ENCODE data around the gene NKTR. TPM values are rescaled to one million over a fixed set of nuclear protein-coding genes. Genes with fewer than 3 reads are reported as not detected.

Gene NKTR
- total and polyA plus RNA-seq, 2 experiments from 2014 or later, result 81.3 to 117 TPM

GRCh38 chr3:42640771-42641370 is 40.4 kb downstream of the NKTR start:
- Mint-ChIP-seq H3K27ac (no peak overlapping the region; the same call in 1 of the 2 replicates), H3K27me3 (ENCODE audit: insufficient read depth, low read depth, poor library complexity) (no peaks in the 10 kb centered on the region), H3K4me1 (no peaks in the 10 kb centered on the region), H3K36me3 (ENCODE audit: low read depth) (peaks cover 50% of the 10 kb centered on the region), H3K4me3 (no peak overlapping the region), H3K9me3 (no peaks in the 10 kb centered on the region; the same call in 2 of the 3 replicates)
- Histone ChIP-seq H3K4me3 (no peak overlapping the region), H3K27ac (ENCODE audit: low read depth) (no peak overlapping the region), H3K36me3 (ENCODE audit: insufficient read depth) (peaks cover 84% of the 10 kb centered on the region), H3K4me1 (ENCODE audit: insufficient read depth) (no peaks in the 10 kb centered on the region), H2AFZ (no peak overlapping the region), H3K79me2 (replicated peaks; ENCODE audit: insufficient read depth) (peaks cover 11% of the 10 kb centered on the region; the same call in 1 of the 2 replicates), H4K20me1 (replicated peaks; ENCODE audit: insufficient read depth) (peaks cover 12% of the 10 kb centered on the region; the same call in 1 of the 2 replicates), H3F3A (replicated peaks; ENCODE audit: low read depth) (peaks cover 4% of the 10 kb centered on the region; the same call in 1 of the 2 replicates), H3K27me3 (ENCODE audit: insufficient read depth) (no peaks in the 10 kb centered on the region), H3K9me2 (ENCODE audit: insufficient read depth) (no peaks in the 10 kb centered on the region), H3K4me2 (no peak overlapping the region)
- no peak for DNase-seq (ENCODE audit: low spot score)
- no peak for ATAC-seq
- TF ChIP-seq EZH2 (IDR thresholded peaks at IDR 0.05; ENCODE audit: low read depth, unreplicated experiment), result no peak
- TF ChIP-seq ZNF114 (CRISPR knock-in tag; IDR thresholded peaks at IDR 0.05), result no peak
- TF ChIP-seq CTCF (conservative IDR thresholded peaks at IDR 0.05; ENCODE audit: low read depth in 2 of 2), result no peak
- TF ChIP-seq EZH2phosphoT487 (IDR thresholded peaks at IDR 0.05; ENCODE audit: unreplicated experiment), result no peak
- TF ChIP-seq REST (IDR thresholded peaks at IDR 0.05; ENCODE audit: unreplicated experiment), result no peak
- TF ChIP-seq JUNB (IDR thresholded peaks at IDR 0.05; ENCODE audit: unreplicated experiment), result no peak
- TF ChIP-seq POLR2AphosphoS5 (IDR thresholded peaks at IDR 0.05; ENCODE audit: low read depth), result no peak
- no peak for TF ChIP-seq ZNF331 (CRISPR knock-in tag; IDR thresholded peaks at IDR 0.05; ENCODE audit: low read depth)
- no peak for TF ChIP-seq ZNF462 (CRISPR knock-in tag; IDR thresholded peaks at IDR 0.05)
- no peak for TF ChIP-seq NANOG (IDR thresholded peaks at IDR 0.05; ENCODE audit: borderline replicate concordance)

Data from GM23338 (cell line).